Neuronal stem cell (in vitro differentiated cells): ENCODE measurements around the gene TNPO2.

Experiments
- DNase-seq: peaks from one replicate; pipeline ENCODE4 v3.0.0-alpha.2; 2013; ENCODE audit warnings: low spot score
- H2AFZ ChIP-seq: one replicate; pipeline ENCODE4 v1.6.1; 2013; ENCODE audit warnings: mild to moderate bottlenecking, low read length, inconsistent platforms
- H2AK5ac ChIP-seq: 2 replicates; pipeline ENCODE4 v1.6.1; 2013; ENCODE audit warnings: low read depth, mild to moderate bottlenecking, inconsistent platforms, low read length, moderate library complexity, mixed read lengths
- H2BK120ac ChIP-seq: 2 replicates; pipeline ENCODE4 v1.6.1; 2013; ENCODE audit warnings: low read depth, mild to moderate bottlenecking, inconsistent platforms, low read length, moderate library complexity, mixed read lengths
- H2BK12ac ChIP-seq: one replicate; pipeline ENCODE4 v1.6.1; 2013; ENCODE audit warnings: low read length, inconsistent platforms
- H2BK15ac ChIP-seq: 2 replicates; pipeline ENCODE4 v1.6.1; 2013; ENCODE audit warnings: mild to moderate bottlenecking, low read length, inconsistent platforms, mixed read lengths
- H2BK5ac ChIP-seq: one replicate; pipeline ENCODE4 v1.6.1; 2013; ENCODE audit warnings: inconsistent platforms, mild to moderate bottlenecking, low read length, moderate library complexity
- H3K14ac ChIP-seq: one replicate; pipeline ENCODE4 v1.6.1; 2013; ENCODE audit warnings: low read length, inconsistent platforms
- H3K18ac ChIP-seq: 2 replicates; pipeline ENCODE4 v1.6.1; 2013; ENCODE audit warnings: low read length, inconsistent platforms
- H3K23ac ChIP-seq: 2 replicates; pipeline ENCODE4 v1.6.1; 2013; ENCODE audit warnings: low read depth, mild to moderate bottlenecking, mixed read lengths, low read length, inconsistent platforms; ENCODE audit not compliant: poor library complexity
- H3K27ac ChIP-seq: replicated peaks from 3 replicates; pipeline ENCODE4 v1.5.1; 2013; ENCODE audit warnings: low read length, inconsistent platforms
- H3K27me3 ChIP-seq, 3 experiments: 2 replicates each; pipeline ENCODE4 v1.6.1; 2013; ENCODE audit warnings: low read length in 3 of 3, mild to moderate bottlenecking in 2 of 3, inconsistent platforms in 1 of 3, low read depth in 1 of 3, mixed read lengths in 1 of 3, moderate library complexity in 1 of 3; ENCODE audit not compliant: control insufficient read depth in 3 of 3, insufficient read depth in 3 of 3
- H3K36me3 ChIP-seq, 2 donors: replicated peaks in 1 of 2; 2 replicates each; pipeline ENCODE4 v1.6.1; 2013; ENCODE audit warnings: low read length in 2 of 2; ENCODE audit not compliant: control insufficient read depth in 2 of 2, insufficient read depth in 2 of 2
- H3K4ac ChIP-seq: 2 replicates; pipeline ENCODE4 v1.6.1; 2013; ENCODE audit warnings: inconsistent platforms, mild to moderate bottlenecking, low read length, moderate library complexity
- H3K4me1 ChIP-seq, 2 donors: 1 replicate in 1 of 2; 2 replicates in 1 of 2; pipeline ENCODE4 v1.6.1; 2013; ENCODE audit warnings: low read length in 2 of 2, low read depth in 1 of 2; ENCODE audit not compliant: control insufficient read depth in 2 of 2, insufficient read depth in 1 of 2
- H3K4me2 ChIP-seq: one replicate; pipeline ENCODE4 v1.6.1; 2013; ENCODE audit warnings: mild to moderate bottlenecking, low read length, inconsistent platforms; ENCODE audit not compliant: insufficient read depth, poor library complexity, severe bottlenecking
- H3K4me3 ChIP-seq, 2 donors: 2 replicates each; pipeline ENCODE4 v1.5.1; 2013; ENCODE audit warnings: low read length in 2 of 2, mild to moderate bottlenecking in 2 of 2, inconsistent platforms in 1 of 2, moderate library complexity in 1 of 2
- H3K79me1 ChIP-seq: one replicate; pipeline ENCODE4 v1.6.1; 2013; ENCODE audit warnings: low read depth, mild to moderate bottlenecking, inconsistent platforms, low read length, moderate library complexity
- H3K9ac ChIP-seq: one replicate; pipeline ENCODE4 v1.6.1; 2013; ENCODE audit warnings: mild to moderate bottlenecking, low read depth, low read length, inconsistent platforms; ENCODE audit not compliant: poor library complexity
- H3K9me3 ChIP-seq, 2 donors: replicated peaks in 1 of 2; 2 replicates each; pipeline versions ENCODE3 to v1.6.1; 2013; ENCODE audit warnings: low read length in 2 of 2, mild to moderate bottlenecking in 2 of 2, inconsistent platforms in 1 of 2, low read depth in 1 of 2, mixed read lengths in 1 of 2, moderate library complexity in 1 of 2; ENCODE audit not compliant: control insufficient read depth in 2 of 2, insufficient read depth in 1 of 2
- H4K8ac ChIP-seq: one replicate; pipeline ENCODE4 v1.6.1; 2013; ENCODE audit warnings: low read depth, mild to moderate bottlenecking, inconsistent platforms, low read length, moderate library complexity
- H4K91ac ChIP-seq: one replicate; pipeline ENCODE4 v1.6.1; 2013; ENCODE audit warnings: low read length, low read depth, mild to moderate bottlenecking, inconsistent platforms; ENCODE audit not compliant: poor library complexity
- WGBS, 2 donors: extraction: QIAGEN DNeasy Blood & Tissue Kit; methylation state at CpG; one replicate each; pipeline ENCODE4 v1.1.7; 2013; ENCODE audit warnings: missing lambda C conversion rate in 2 of 2, mixed read lengths in 1 of 2; ENCODE audit not compliant: insufficient read length in 2 of 2, insufficient replicate concordance in 1 of 2; ENCODE audit errors: extremely low coverage in 2 of 2; 5-methylcytosine and 5-hydroxymethylcytosine counted together

The TNPO2 gene

DNA sequence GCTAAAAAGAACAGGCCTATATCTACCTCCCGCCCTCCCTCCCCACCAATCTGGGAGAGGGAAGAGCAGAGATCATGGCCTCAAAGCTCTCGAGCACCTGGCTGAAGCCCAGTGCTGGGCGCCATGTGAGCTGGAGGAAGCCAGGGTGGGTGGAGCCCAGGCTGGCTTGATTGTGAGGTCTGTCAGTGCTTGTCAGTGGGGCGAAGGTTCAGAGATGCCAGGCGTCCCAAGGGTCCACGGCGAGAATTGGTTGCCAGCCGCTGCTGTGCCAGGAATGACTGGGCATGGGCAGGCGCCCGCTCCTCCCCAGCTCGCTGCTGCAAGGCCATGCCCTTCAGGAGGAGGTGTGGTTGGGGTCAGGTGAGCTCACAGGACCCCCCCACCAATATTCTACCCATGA lies 39.4 kb upstream of the TNPO2 start:
- H3K23ac ChIP-seq, result no peak overlapping the region
- H3K36me3 ChIP-seq, result peaks cover 0 to 16% of the 10 kb centered on the region in 2 donors
- no peak overlapping the region for H2BK15ac ChIP-seq
- no peak overlapping the region for H3K18ac ChIP-seq
- H3K4me3 ChIP-seq, result no peak overlapping the region
- H4K91ac ChIP-seq, result no peak overlapping the region
- H2AK5ac ChIP-seq, result no peak overlapping the region
- no peak overlapping the region for H2BK5ac ChIP-seq
- H3K4me1 ChIP-seq, result no peaks in the 10 kb centered on the region
- H3K27me3 ChIP-seq, result no peaks in the 10 kb centered on the region
- no peak overlapping the region for H2BK12ac ChIP-seq
- WGBS, 2 donors, result no CpG with 5 or more reads among the region's 11 CpGs
- H2AFZ ChIP-seq, result no peak overlapping the region
- H3K14ac ChIP-seq, result no peak overlapping the region
- peaks cover 2 to 3% of the 10 kb centered on the region in 2 donors for H3K9me3 ChIP-seq
- H4K8ac ChIP-seq, result no peak overlapping the region
- H3K27ac ChIP-seq, result no peak overlapping the region
- H2BK120ac ChIP-seq, result no peak overlapping the region
- DNase-seq, result no peak
- no peak overlapping the region for H3K4ac ChIP-seq
- H3K79me1 ChIP-seq, result peaks cover 2% of the 10 kb centered on the region
- no peak overlapping the region for H3K4me2 ChIP-seq
- H3K9ac ChIP-seq, result no peak overlapping the region

GRCh38 chr19:12759686-12760085 lies 36.0 kb upstream of the TNPO2 start:
- Histone ChIP-seq H4K8ac (no peak overlapping the region), H3K27me3 (no peaks in the 10 kb centered on the region), H2AK5ac (no peak overlapping the region), H2BK120ac (no peak overlapping the region), H3K4me2 (no peak overlapping the region), H3K9me3 (peaks cover 2 to 3% of the 10 kb centered on the region in 2 donors), H3K79me1 (peaks cover 2% of the 10 kb centered on the region), H3K36me3 (peaks cover 0 to 10% of the 10 kb centered on the region in 2 donors), H4K91ac (no peak overlapping the region), H3K4me3 (no peak overlapping the region), H2BK5ac (no peak overlapping the region), H3K4me1 (peaks cover 0 to 2% of the 10 kb centered on the region in 2 donors), H2AFZ (no peak overlapping the region), H3K14ac (no peak overlapping the region), H3K18ac (no peak overlapping the region), H3K27ac (no peak overlapping the region), H3K4ac (no peak overlapping the region), H2BK15ac (no peak overlapping the region), H3K23ac (no peak overlapping the region), H2BK12ac (no peak overlapping the region), H3K9ac (no peak overlapping the region)
- WGBS, 2 donors, result no CpG with 5 or more reads among the region's 6 CpGs
- no peak for DNase-seq

DNA sequence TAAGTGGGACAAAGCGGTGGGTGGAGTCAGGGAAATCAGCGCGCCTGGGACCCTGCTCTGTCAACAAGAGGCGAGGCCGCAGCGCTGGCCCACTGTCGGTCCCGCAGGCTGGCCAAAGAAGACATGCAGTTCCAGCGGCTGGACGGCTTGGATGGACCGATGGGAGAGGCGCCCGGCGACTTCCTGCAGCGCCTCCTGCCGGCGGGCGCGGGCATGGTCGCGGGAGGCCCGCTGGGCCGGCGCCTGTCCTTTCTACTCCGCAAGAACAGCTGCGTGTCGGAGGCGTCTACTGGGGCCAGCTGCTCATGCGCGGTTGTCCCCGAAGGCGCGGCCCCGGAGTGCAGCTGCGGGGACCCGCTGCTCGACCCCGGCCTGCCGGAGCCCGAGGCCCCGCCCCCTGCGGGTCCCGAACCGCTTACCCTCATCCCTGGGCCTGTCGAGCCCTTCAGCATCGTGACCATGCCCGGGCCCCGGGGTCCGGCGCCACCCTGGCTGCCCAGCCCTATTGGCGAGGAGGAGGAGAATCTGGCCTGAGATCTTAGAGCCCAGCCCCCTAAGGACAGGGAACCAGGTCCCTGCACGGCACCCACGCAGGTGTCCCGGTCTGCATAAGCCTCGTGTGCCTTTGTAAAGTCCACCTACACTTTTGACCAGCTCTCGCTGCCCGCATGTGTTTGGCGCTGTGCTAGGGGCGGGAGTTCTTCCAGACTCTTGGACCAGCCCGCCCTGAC lies 34.0 kb upstream of the TNPO2 start:
- Histone ChIP-seq H4K8ac (peak overlapping the region; percentile 53), H4K91ac (no peak overlapping the region), H3K9ac (peak overlapping the region; percentile 70), H3K79me1 (peaks cover 2% of the 10 kb centered on the region), H2AFZ (peak overlapping the region; percentile 90), H3K4me3 (peak overlapping the region; percentile 7 to 55), H3K18ac (peak overlapping the region; percentile 92), H3K36me3 (no peaks in the 10 kb centered on the region), H3K27ac (peak overlapping the region; percentile 30), H3K23ac (no peak overlapping the region), H2AK5ac (no peak overlapping the region), H3K27me3 (peaks cover 0 to 8% (median 6%) of the 10 kb centered on the region in 3 experiments), H3K4ac (no peak overlapping the region), H3K4me1 (peaks cover 0 to 2% of the 10 kb centered on the region in 2 donors), H2BK15ac (peak overlapping the region; percentile 2), H3K14ac (no peak overlapping the region), H3K9me3 (no peaks in the 10 kb centered on the region), H2BK12ac (no peak overlapping the region), H2BK5ac (peak overlapping the region; percentile 59), H2BK120ac (no peak overlapping the region), H3K4me2 (peak overlapping the region; percentile 58)
- WGBS, 2 donors, result no CpG with 5 or more reads among the region's 60 CpGs
- DNase-seq, result peak; percentile 80

- no peak overlapping the region for H3K9ac ChIP-seq
- no peak for DNase-seq
- no peak overlapping the region for H2BK120ac ChIP-seq
- H2BK15ac ChIP-seq, result no peak overlapping the region
- no peak overlapping the region for H2BK12ac ChIP-seq
- no peak overlapping the region for H3K4ac ChIP-seq
- H3K36me3 ChIP-seq, result no peaks in the 10 kb centered on the region
- no peak overlapping the region for H3K18ac ChIP-seq
- H2BK5ac ChIP-seq, result no peak overlapping the region
- peak overlapping the region; percentile 83 for H3K23ac ChIP-seq
- no peak overlapping the region for H3K4me2 ChIP-seq
- no peak overlapping the region for H3K4me3 ChIP-seq
- H4K8ac ChIP-seq, result no peak overlapping the region
- H3K79me1 ChIP-seq, result peaks cover 2% of the 10 kb centered on the region
- peaks cover 0 to 2% of the 10 kb centered on the region in 2 donors for H3K4me1 ChIP-seq
- peaks cover 0 to 20% (median 18%) of the 10 kb centered on the region in 3 experiments for H3K27me3 ChIP-seq
- H2AK5ac ChIP-seq, result peak overlapping the region; percentile 66
- no peak overlapping the region for H3K14ac ChIP-seq
- WGBS, 2 donors, result no CpG with 5 or more reads among the region's 19 CpGs
- H3K9me3 ChIP-seq, result no peaks in the 10 kb centered on the region
- H4K91ac ChIP-seq, result no peak overlapping the region
- H2AFZ ChIP-seq, result no peak overlapping the region
- no peak overlapping the region for H3K27ac ChIP-seq
Observed at GRCh38 chr19:12756150-12756883, 32.6 kb upstream of the TNPO2 start.
